HG03045 (cell line): ENCODE measurements around the gene SMAD6.

ENCODE experiments used
- ATAC-seq: cut with Tn5 transposase; IDR thresholded peaks from one replicate; pipeline ENCODE4 v1.9.1; 2021; ENCODE audit warnings: mild to moderate bottlenecking, moderate library complexity; ENCODE audit not compliant: unreplicated experiment

SMAD6 gene

DNA sequence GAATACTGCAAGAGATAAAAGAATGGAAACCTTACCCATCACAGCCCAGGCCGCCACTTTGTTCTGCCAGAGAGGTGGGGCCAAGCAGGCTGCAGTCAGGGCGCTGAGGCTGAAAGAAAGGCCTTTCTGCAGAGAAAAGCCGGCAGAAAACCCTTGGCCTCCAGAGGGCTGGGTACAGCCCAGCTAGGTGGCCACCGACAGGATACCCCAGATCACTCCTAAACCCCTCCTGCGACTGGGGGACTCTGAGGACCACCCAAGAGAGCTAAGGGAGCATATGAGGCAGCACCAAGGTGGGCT lies 69.3 kb downstream of the SMAD6 start:
- ATAC-seq, result no peak

DNA sequence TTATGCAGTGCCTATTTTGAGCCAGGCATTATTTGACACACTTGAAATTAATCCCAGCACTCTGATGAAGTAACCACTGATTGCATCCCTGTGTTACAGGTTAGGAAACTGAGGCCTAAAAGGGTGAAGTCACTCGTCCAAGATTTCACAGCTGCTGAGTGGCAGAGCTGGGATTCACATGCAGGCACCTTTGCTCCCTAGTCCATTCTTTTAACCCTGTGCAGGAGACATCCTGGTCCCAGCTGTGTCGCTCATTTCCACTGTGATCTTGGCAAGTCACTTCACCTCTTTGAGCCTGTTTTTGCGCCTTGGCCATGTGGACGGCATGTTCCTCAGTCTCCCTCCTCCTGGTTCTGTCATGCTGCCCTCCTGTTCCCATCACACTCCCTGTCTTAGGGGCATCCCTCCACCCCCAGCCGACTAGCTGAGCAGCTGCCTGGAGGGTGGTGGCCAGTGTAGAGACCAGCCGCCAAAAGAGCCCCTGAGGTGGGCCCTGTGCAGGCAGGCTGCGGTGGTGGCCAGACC lies 70.6 kb downstream of the SMAD6 start:
- no peak for ATAC-seq

DNA sequence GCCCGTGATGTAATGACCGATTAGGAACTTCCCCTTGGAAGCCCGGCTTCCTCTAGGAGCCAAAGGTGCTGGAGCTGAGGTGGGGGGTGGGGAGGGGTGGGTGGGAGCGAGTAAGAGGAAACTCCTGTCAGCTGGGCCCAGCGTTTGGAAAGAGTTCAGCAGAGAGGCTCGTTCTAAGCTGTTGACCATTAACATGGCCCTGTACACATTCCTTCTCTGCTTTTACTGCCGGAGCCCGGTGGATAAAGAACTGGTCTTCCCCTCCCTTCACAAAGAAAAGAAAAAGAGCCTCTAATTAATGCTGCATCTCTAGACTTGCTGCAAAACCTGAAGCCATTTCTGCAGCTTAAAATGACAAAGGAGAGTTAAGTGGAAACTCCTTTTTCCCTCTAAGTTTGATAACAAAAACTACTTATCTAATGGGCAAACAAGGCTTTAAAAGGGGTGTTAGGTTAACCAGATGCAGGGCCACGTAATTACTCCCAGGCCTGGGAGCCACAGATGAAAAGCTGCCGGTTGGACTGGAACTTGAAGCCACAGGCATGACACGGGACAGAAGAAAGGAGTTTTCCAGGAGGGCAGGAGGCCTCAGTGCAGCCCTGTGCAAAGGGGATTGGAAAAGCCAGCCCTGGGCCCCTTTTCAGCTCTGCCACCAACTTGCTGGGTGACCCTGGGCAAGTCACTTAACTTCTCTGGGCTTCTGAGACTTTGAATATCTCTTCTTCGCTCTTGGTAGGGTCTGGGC lies 71.3 kb downstream of the SMAD6 start:
- ATAC-seq, result no peak

DNA sequence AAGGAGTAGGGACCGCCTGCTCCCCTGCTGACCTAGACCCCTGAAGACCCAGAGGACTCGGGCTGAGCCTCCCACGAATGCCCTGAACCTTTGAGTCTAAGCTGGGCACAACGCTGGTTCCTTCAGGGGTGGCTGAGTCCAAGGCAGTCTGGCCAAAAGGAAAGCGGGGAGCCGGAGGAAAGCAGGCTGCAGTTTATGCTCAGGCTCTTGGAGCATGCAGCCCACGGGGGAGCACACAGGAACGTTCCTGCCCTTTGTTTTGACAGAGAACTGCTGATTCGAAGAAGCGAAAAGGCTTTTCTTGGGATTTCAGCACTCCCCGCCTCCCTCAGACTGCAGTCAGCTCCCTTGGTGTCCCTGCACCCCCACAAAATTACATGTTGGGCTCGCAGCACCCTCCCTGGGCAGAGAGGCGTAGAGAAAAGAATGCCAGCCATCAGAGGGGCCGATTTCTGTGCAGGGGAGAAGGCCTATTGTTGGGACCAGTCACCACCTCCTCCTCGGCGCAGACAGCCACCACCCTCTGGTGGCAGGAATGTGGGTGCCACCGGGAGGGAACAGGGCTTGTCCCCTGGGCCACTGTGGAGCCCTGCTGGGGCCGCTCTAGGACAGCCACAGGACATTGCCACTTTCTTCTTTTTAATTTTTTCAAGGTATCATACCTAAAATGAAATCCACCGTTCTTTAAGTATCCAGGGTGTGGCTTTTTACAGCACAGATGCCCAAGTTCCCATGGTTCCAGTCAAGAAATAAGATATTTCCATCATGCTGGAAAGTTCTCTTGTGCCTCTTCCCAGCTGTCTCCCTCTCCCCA lies 72.2 kb downstream of the SMAD6 start:
- no peak for ATAC-seq

DNA sequence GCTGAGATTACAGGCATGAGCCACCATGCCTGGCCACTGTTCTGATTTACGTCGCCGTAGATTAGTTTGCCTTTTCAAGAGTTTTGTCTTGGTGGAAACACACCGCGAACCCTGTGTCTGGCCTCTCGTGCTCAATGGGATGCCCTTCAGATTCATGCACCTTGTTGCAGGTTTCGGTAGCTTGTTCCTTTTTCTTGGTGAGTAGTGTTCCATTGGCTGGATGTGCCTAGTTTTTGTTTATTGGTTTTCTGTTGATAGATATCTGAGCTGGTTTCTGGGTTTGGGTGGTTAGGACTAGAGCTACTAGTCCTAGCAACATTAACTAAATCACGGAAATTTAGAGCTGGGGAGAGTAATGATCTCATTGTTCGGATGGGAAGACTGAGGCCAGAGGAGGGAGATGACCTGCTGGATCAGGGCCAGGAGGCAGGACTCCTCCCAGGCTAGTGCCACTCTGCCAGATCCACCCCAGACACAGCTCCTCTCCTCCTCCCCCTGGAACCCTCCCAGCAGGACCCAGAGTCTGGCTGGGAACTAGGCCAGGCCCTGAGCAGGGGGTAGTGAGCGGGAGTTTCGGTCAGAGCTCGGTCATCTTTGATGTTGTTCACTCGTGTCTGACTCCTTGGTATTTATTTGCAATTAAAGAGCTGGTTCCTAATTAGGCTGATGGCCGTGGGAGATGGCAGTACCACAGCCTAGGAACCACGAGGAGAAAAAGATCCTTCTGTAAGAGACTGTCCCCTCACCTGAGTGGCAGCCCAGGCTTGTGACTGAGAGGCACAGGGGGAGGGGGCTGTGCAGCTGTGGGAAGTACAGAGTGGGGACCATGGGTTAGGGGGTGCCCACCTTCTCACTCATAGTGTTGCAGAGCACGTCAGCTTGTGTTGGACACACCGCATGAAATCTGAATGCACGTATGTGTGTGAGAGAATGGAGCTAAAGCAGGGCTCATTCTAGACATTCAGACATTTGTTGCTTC lies 73.4 kb downstream of the SMAD6 start:
- ATAC-seq, result no peak

DNA sequence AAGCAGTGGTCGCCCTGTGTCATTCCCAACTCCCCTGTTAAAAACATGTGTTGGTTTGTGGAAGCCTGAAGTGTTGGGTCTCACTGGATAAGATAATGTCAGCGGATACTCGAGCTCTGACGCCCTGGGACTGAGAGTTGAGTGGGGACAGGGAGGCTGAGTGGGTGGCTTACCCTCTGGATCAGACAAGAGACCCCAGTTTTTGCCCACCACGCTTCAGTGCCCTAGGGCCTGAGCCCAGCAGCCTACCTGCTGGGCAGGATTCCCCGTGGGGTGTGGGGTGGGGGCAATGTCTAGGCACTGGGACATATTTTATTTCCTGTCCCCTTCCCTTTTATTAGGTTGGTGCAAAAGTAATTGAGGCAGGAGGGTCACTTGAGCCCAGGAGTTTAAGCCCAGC lies 75.0 kb downstream of the SMAD6 start:
- ATAC-seq, result no peak

DNA sequence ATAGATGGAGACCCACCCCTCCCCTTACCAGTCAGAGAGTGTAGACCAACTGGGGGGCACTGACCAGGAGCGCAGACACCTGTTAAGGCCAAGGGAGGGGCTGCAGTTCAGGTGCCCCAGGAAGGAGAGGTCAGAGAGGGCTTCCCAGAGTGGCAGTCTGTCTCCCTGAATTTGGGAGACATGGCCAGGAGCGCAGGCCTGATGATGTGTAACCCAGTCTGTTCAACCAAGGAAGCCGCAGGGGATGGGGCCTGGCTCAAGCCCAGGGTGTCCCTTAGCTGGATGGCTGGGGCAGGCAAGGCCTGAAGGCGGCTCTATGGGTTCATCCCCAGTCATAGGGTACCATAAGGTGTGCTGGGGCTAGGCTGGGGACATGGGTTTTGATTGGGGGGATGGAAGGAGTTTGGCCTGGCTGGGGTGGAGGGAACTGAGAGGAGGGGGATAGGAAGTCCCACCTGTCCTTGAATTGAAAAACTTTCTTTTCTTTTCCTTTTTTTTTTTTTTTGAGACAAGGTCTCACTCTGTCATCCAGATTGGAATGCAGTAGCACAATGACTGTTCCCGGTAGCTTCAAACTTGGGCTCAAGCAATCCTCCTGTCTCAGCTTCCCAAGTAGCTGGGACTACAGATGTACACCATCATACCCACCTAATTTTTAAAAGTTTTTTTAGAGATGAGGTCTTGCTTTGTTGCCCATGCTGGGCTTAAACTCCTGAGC lies 75.7 kb downstream of the SMAD6 start:
- ATAC-seq, result no peak

DNA sequence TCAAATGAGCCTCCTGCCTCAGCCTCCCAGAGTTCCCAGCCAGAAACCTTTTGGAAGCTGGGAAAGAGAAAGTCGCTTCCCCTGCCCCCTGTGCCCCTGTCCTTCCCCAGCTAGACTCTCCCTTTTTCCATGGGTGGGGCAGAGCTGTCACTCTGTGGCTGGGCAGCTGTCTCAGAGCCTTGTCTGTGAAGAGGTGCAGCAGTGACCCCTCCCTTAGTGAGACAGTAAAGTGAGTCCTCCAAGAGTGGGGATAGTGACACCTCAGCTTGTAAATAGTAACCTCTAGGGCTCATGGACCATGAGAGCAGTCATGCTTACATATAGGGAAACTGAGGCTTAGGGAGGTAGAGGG lies 76.3 kb downstream of the SMAD6 start:
- ATAC-seq, result no peak

DNA sequence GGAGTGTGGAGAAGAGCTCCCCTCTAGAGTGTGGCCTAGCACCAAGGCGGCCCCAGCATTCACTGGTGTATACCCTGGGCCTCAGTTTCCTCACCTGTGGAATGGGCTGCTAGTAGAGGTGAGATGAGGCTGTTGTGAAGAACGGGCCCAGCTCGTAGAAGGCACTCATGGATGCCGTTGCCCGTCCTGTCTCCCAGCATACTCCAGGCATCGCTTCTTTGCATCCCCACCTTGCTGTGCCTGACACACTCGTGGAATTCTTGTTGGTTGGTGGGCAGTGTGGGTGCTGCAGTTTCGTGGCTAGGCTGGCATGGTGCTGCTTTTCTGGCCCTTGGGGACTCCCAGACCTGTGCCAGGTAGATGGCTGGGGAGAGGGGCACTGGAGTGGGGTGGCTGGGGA lies 76.7 kb downstream of the SMAD6 start:
- ATAC-seq, result no peak

DNA sequence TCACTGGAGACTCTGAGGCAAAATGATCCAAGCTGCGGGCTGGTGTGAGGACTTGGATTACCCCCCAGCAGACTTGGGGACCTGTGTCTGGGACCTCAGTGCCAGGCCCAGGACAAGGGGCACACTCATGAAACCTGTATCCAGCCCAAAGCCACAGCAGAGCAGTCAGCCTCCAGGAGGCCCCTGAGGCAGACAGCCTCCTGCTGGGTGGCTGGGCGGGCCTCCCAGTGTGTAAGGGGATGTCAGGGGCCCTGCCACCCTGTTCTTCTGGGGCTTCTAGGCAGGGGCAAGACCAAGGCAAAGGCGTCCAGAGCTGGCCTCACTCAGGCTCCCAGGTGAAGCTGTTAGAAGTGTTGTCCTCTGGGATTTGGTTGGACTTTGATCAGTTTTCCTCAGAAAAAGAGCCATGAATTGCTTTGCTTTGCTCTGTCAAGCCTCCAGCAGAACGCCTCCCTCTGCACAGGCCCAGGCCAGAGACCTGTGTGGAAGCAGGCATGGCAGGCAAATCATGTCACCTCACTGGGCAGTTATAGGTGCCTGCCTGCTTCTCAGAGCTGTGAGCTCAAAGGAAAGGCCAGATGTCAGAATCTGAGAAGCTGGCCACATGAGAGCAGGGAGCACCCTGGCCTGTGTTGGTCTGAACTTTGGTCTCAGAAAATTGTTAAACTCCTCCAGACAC lies 77.4 kb downstream of the SMAD6 start:
- no peak for ATAC-seq

DNA sequence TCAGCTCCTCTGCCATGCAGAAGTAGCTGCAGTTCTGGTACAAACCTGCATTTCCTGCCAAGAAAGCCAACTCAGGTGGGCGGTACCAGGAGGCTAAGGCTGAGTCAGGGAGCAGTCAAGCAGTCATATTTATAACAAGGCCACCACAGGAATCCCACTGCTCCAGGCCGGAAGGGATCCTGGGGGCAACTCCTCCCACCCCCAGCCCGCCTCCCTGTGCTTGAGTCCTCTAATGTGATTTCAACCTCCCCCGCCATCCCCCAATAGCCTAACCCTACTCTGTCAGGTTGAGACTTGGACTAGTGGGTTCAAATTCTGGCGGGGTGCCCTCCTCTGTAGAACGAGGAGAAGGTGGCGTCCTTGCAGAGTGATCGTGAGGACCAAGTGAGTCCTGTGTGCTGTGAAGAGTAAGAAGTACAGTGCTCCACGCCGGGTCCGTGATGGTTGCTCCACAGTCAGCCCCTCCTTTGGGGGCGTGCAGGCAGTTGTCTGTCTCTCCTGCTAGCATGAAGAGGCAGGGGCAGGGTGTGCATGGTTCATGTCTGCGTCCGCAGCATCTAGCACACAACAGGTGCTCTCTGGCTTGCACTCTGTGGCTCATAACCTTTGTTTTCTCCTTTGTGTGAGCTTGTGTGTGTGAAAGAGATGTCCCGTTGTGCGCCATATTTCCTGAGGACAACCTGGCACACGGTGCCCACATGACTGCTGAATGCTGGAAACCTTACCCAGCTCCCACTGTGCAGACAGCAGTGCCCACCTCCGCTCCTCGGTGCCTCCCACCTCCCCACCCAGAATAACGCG lies 78.3 kb downstream of the SMAD6 start:
- ATAC-seq, result no peak

DNA sequence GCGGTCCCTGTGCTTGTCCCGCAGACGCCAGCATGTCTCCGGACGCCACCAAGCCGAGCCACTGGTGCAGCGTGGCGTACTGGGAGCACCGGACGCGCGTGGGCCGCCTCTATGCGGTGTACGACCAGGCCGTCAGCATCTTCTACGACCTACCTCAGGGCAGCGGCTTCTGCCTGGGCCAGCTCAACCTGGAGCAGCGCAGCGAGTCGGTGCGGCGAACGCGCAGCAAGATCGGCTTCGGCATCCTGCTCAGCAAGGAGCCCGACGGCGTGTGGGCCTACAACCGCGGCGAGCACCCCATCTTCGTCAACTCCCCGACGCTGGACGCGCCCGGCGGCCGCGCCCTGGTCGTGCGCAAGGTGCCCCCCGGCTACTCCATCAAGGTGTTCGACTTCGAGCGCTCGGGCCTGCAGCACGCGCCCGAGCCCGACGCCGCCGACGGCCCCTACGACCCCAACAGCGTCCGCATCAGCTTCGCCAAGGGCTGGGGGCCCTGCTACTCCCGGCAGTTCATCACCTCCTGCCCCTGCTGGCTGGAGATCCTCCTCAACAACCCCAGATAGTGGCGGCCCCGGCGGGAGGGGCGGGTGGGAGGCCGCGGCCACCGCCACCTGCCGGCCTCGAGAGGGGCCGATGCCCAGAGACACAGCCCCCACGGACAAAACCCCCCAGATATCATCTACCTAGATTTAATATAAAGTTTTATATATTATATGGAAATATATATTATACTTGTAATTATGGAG lies 79.1 kb downstream of the SMAD6 start:
- ATAC-seq, result no peak

DNA sequence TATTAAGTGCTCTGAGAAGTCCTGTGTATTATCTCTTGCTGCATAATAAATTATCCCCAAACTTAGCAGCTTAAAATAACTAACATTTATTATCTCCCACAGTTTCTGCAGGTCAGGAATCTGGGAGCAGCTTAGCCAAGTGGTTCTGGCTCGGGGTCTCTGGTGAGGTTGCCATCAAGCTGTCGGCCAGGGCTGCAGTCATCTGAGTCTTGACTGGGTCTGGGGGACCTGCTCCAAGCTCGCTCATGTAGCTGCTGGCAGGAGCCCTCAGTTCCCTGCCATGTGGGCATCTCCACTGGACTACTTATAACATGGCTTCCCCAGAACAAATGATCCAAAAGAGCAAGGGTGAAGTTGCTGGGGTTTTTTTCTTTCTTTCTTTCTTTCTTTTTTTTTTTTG lies 80.7 kb downstream of the SMAD6 start:
- ATAC-seq, result no peak

DNA sequence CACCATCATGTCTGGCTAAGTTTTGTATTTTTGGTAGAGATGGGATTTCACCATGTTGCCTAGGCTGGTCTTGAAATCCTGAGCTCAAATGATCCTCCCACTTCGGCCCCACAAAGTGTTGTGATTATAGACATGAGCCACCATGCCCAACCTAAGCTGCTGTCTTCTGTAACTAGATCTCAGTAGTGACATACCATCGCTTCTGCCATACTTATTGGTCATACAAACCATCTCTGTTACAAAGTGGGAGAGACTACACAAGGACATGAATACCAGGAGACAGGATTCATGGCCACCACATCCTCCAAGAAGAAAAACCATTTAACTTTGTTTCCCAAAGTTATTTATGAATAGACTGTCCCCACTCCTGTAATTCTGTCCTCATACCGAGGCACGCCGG lies 81.3 kb downstream of the SMAD6 start:
- ATAC-seq, result no peak

DNA sequence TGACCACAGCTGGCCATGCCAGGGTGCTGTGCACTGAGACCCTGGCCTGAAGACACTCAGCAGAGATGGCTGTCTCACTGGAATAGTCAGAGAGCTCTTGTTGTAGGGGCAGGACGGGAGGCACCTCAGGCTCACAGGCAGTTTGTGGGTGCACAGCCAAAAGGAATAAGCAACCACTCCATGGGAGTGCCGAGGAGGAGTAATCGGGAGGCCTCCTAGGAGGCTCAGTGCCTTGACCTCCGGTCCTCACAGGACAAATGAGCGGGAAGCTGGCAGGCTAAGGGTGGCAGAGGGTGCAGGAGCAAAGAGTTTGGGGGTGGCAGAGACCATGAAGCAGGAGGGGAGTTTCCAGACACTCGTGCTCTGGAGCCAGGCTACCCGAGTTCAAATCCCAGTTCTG lies 81.7 kb downstream of the SMAD6 start:
- ATAC-seq, result no peak

DNA sequence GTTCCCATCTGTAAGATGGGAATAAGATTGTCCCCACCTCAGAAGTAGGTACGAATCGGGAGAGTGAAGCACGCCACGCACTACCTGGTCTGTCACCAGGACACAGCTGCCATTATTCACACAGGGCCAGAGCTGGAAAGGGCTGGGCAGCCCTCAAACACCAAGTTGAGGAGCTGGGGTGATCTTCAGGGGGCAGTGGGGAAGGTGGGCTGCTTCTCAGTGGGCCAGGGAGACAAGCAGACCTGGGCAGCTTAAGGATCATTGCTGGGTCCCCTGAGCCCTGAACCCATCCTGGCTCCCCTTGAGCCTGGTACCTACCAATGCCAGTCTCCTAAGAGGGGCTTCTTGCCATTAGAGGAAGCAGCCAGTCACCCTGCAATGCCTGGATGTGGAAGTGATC lies 82.1 kb downstream of the SMAD6 start:
- no peak for ATAC-seq

DNA sequence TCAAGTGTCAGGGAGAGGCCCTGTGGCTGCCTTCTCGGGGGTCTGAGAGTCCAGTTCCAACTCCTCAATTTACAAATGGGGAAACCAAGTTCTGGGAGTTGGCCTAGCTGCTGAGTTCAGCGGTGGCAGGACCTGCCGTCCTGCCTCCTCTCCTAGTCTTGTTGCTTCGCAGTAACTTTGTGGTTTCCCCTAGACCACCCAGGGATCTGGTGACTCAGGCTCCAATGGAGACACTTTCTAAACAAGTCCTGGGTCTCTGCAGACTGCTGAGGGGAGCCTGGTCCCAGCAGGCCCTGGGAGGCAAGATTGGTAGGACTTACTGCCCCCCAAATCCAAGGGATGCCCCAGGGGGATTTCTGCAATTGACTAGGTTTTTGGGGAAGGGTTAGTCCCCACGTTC lies 83.6 kb downstream of the SMAD6 start:
- ATAC-seq, result no peak

DNA sequence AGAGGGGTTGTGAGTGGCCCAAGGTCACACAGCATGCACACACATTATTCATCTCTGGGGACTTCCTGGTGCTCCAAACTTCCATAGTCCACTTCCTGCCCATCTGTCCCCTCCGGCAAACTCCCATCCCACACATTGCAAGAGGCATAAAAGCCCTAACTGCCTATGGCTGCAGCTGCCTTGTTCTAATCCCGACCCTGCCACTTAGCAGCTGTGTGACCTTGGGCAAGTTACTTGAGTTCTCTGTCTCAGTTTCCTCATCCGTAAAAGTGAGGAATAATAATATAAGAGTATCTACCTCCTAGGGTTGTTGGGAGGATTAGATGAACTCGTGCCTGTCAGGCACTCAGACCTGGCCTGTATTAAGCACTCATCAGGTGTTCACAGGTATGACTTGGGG lies 84.2 kb downstream of the SMAD6 start:
- ATAC-seq, result no peak
